Vagina (tissue), 2 donors: Measurements from ENCODE around the gene VDR. TPM values are rescaled to one million over a fixed set of nuclear protein-coding genes. Genes with fewer than 3 reads are reported as not detected.

Experiments
- DNase-seq, 2 donors: peaks; one replicate each; pipeline ENCODE4 v3.0.0-alpha.2; 2017; ENCODE audit errors: extremely low spot score in 2 of 2
- H3K27ac ChIP-seq: fragments of 200-600 bp; sonication (generic); one replicate; pipeline ENCODE4 v1.5.1; 2019
- H3K27me3 ChIP-seq: fragments of 200-600 bp; sonication (generic); one replicate; pipeline ENCODE4 v1.5.1; 2019
- H3K36me3 ChIP-seq, 2 donors: fragments of 200-600 bp; sonication (generic); one replicate each; pipeline ENCODE4 v1.5.1; 2017 to 2019
- H3K4me1 ChIP-seq: fragments of 200-600 bp; sonication (generic); one replicate; pipeline ENCODE4 v1.5.1; 2019
- H3K4me3 ChIP-seq, 2 donors: fragments of 200-600 bp; sonication (generic); 1 replicate in 1 of 2; 2 replicates in 1 of 2; pipeline ENCODE4 v1.5.1; 2016 to 2019
- H3K9me3 ChIP-seq: fragments of 200-600 bp; sonication (generic); one replicate; pipeline ENCODE4 v1.5.1; 2019
- POLR2A ChIP-seq, 2 donors: fragments of 450-650 bp; IDR thresholded peaks; one replicate each; pipeline ENCODE4 v1.6.1; 2017; ENCODE audit warnings: antibody characterized with exemption in 2 of 2, mild to moderate bottlenecking in 2 of 2, moderate library complexity in 2 of 2
- POLR2AphosphoS5 ChIP-seq, 2 donors: sonication (generic); formaldehyde crosslinking; IDR thresholded peaks; one replicate each; pipeline ENCODE4 v1.9.0; 2017; ENCODE audit warnings: antibody characterized with exemption in 2 of 2, mild to moderate bottlenecking in 2 of 2, low read depth in 1 of 2; ENCODE audit not compliant: insufficient read depth in 1 of 2
- intact Hi-C: fragments of 100-400 bp; cut with DNase I; formaldehyde crosslinking; loops from one replicate; pipeline ENCODE4 v1.15.1; 2023
- total RNA-seq: library from RNA; depleted of rRNA; stranded (reverse); fragments of >200 nt; gene quantifications from one replicate; pipeline ENCODE4 v1.2.3, GENCODE V29; 2016
- TF ChIP-seq, protein P1 (sequence below), 3 experiments: fragments of 450-650 bp in 2 of 3; fragments of 200-600 bp in 1 of 3; sonication (generic) in 1 of 3; IDR thresholded peaks; one replicate each; pipeline ENCODE4 v1.5.1; 2017 to 2019; ENCODE audit warnings: antibody characterized with exemption in 3 of 3, mild to moderate bottlenecking in 2 of 3, moderate library complexity in 2 of 3

VDR gene
- total RNA-seq, 1 donor from 2014 or later = 23.6 TPM

DNA sequence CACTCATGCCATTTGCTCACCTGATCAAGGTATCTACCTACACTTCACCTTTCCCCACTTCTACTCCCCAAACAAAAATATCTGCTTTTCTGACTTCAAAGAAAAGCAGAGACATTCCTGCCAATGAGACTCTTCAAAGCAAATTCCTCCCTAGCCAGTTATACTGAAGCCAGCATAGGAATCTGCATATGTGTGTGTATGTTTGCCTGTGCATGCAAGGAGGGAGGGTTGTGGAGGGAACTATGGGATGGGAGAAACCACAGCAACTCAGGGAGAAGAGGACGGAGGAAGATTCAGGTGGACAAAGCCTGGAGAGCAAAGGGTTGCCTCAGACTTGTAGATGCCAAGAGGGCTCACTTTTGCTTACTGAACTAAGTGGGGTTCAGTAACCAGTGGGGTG lies 26.4 kb upstream of the VDR start:
- intact Hi-C loops = no loop called here
- H3K27ac ChIP-seq = no peak overlapping the region
- no peak overlapping the region for H3K4me3 ChIP-seq
- TF ChIP-seq POLR2A (IDR thresholded peaks at IDR 0.05) = no peak
- no peak for TF ChIP-seq POLR2AphosphoS5 (IDR thresholded peaks at IDR 0.05; ENCODE audit: insufficient read depth in 1 of 2, low read depth in 1 of 2)
- TF ChIP-seq, protein P1, sequence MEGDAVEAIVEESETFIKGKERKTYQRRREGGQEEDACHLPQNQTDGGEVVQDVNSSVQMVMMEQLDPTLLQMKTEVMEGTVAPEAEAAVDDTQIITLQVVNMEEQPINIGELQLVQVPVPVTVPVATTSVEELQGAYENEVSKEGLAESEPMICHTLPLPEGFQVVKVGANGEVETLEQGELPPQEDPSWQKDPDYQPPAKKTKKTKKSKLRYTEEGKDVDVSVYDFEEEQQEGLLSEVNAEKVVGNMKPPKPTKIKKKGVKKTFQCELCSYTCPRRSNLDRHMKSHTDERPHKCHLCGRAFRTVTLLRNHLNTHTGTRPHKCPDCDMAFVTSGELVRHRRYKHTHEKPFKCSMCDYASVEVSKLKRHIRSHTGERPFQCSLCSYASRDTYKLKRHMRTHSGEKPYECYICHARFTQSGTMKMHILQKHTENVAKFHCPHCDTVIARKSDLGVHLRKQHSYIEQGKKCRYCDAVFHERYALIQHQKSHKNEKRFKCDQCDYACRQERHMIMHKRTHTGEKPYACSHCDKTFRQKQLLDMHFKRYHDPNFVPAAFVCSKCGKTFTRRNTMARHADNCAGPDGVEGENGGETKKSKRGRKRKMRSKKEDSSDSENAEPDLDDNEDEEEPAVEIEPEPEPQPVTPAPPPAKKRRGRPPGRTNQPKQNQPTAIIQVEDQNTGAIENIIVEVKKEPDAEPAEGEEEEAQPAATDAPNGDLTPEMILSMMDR (IDR thresholded peaks at IDR 0.05) = no peak
- H3K4me1 ChIP-seq = peaks cover 7% of the 10 kb centered on the region
- no peaks in the 10 kb centered on the region for H3K36me3 ChIP-seq
- no peaks in the 10 kb centered on the region for H3K9me3 ChIP-seq
- no peak for DNase-seq
- H3K27me3 ChIP-seq = no peaks in the 10 kb centered on the region

DNA sequence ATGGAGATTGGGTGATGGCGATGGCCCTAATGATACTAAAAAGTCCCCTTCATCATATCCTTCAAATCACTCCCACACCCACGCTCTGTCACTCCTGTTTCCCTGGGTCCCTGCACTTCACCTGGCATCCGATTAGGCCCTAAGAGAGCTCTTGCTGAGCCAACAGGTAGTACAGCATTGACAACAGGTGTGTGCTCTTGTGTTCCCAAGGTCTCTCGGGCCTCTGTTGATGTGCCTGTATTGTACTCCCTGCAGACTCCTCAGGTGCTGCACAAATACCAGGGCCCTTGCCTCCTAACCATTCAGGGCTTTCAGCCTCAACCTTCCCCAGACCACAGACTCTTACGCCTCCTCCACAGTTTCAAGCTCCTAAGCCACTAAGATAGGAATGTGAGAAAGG lies 25.8 kb upstream of the VDR start:
- Histone ChIP-seq H3K9me3 (no peaks in the 10 kb centered on the region), H3K27me3 (no peaks in the 10 kb centered on the region), H3K27ac (no peak overlapping the region), H3K36me3 (no peaks in the 10 kb centered on the region), H3K4me3 (no peak overlapping the region), H3K4me1 (peaks cover 7% of the 10 kb centered on the region)
- intact Hi-C loops = no loop called here
- TF ChIP-seq POLR2AphosphoS5 (IDR thresholded peaks at IDR 0.05; ENCODE audit: insufficient read depth in 1 of 2, low read depth in 1 of 2) = no peak
- TF ChIP-seq POLR2A (IDR thresholded peaks at IDR 0.05) = no peak
- TF ChIP-seq, protein P1 (IDR thresholded peaks at IDR 0.05) = no peak
- no peak for DNase-seq

DNA sequence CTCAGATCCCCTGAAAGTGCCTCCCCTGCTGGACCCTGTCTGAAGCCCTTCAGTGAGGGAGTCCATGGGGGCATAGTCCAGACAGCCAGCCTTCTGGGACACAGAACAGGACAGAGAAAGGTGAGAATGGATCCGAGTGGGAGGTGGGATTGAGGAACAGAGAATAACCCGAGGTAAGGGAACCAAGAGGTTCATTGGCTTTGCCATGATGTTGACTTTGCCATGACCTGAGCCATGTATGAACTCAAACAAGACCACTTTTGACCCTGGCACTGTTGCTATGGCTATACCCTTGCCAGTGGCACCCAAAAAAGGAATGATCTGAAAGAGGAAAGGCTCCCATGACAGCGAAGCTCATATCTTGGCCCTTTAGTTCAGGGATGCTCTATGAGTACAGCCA lies 22.6 kb upstream of the VDR start:
- TF ChIP-seq, protein P1 (IDR thresholded peaks at IDR 0.05) = no peak
- TF ChIP-seq POLR2AphosphoS5 (IDR thresholded peaks at IDR 0.05; ENCODE audit: insufficient read depth in 1 of 2, low read depth in 1 of 2) (no peak), POLR2A (IDR thresholded peaks at IDR 0.05) (no peak)
- Histone ChIP-seq H3K27me3 (no peaks in the 10 kb centered on the region), H3K9me3 (no peaks in the 10 kb centered on the region), H3K36me3 (no peaks in the 10 kb centered on the region), H3K4me3 (no peak overlapping the region), H3K4me1 (no peaks in the 10 kb centered on the region), H3K27ac (no peak overlapping the region)
- DNase-seq = peak in 1 of 2 donors; percentile 77
- intact Hi-C loops = no loop called here

DNA sequence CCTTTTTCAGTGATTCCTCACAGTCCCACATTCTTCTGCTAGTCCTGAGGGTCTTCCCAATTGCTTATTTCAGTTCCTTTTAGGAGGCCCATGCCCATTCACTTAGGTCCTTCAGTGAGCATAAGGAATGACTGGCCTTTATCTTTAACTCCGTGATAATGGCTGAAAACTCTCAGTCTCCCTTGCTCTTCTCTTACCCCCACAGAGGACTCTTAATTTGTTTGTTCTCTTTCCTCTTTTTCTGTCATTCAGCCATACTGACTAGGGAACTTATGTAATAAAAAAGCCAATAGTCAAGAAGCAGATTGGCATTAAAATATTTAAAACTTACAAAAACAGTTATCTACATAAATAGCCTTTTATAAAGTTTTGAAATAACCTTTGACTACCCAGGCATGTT lies 17.1 kb upstream of the VDR start:
- H3K4me3 ChIP-seq = no peak overlapping the region
- no peaks in the 10 kb centered on the region for H3K4me1 ChIP-seq
- H3K27me3 ChIP-seq = no peaks in the 10 kb centered on the region
- TF ChIP-seq POLR2A (IDR thresholded peaks at IDR 0.05) (no peak), POLR2AphosphoS5 (IDR thresholded peaks at IDR 0.05; ENCODE audit: insufficient read depth in 1 of 2, low read depth in 1 of 2) (no peak)
- TF ChIP-seq, protein P1 (IDR thresholded peaks at IDR 0.05) = no peak
- intact Hi-C loops = no loop called here
- no peaks in the 10 kb centered on the region for H3K36me3 ChIP-seq
- no peak for DNase-seq
- H3K9me3 ChIP-seq = no peaks in the 10 kb centered on the region
- H3K27ac ChIP-seq = no peak overlapping the region

DNA sequence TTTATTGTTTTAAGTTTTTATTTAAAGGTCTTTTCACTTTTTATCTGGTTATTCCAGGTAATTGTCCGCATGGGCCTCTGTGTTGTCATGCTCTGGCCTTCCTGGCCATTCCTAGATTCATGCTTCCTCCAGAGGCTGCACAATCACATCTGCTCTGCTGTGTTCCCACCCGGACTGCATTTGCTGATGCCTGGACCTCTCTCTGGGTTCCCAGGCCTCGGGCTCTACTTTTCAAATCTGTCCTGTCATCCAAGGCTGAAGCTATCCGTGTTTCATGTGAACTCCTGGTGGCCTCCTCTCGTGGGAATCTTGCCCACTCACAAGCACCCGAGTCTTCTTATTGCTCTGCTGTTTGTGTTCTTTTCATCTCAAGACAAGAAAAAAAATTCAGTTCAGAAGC lies 16.1 kb upstream of the VDR start:
- H3K4me1 ChIP-seq = no peaks in the 10 kb centered on the region
- H3K27ac ChIP-seq = no peak overlapping the region
- TF ChIP-seq POLR2AphosphoS5 (IDR thresholded peaks at IDR 0.05; ENCODE audit: insufficient read depth in 1 of 2, low read depth in 1 of 2) (no peak), POLR2A (IDR thresholded peaks at IDR 0.05) (no peak)
- TF ChIP-seq, protein P1 (IDR thresholded peaks at IDR 0.05) = no peak
- H3K9me3 ChIP-seq = no peaks in the 10 kb centered on the region
- no peaks in the 10 kb centered on the region for H3K27me3 ChIP-seq
- H3K4me3 ChIP-seq = no peak overlapping the region
- peak in 1 of 2 donors; percentile 55 for DNase-seq
- no peaks in the 10 kb centered on the region for H3K36me3 ChIP-seq
- intact Hi-C loops = no loop called here
